ENCODE measurements around the gene GLRA1.
"Not testable (repeated sequence)": the region's sequence is repeated elsewhere in the genome, so short reads cannot be mapped to it uniquely, and the experiment has no call there.

GLRA1 gene

GRCh38 chr5:151881621-151882225, 42.9 kb downstream of the GLRA1 start:
- DNase-seq (ENCODE audit: low read depth): no peak

- DNase-seq (ENCODE audit: low read depth): no peak
Measured at GRCh38 chr5:151880324-151880723, 44.3 kb downstream of the GLRA1 start.

DNA sequence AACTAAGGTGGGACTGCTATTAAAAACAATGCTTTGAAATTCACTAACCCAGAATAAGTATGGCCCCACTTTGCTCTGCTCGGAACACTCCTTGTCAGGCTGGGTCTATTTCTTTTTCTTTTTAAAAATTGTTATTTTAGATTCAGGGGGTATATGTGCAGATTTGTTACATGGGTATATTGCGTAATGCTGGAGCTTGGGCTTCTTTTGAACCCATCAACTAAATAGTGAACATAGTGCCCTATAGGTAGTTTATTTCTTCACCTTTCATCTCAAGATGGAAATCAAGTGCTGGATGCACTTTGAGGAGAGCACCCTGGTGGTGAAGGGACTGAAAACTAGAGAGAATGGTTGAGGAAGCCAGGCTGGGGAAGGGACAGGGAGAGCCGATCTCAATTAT, 51.0 kb downstream of the GLRA1 start:
- DNase-seq (ENCODE audit: low read depth): no peak

- DNase-seq (ENCODE audit: low read depth): no peak
Measured at GRCh38 chr5:151872701-151873100, 52.0 kb downstream of the GLRA1 start.

DNA sequence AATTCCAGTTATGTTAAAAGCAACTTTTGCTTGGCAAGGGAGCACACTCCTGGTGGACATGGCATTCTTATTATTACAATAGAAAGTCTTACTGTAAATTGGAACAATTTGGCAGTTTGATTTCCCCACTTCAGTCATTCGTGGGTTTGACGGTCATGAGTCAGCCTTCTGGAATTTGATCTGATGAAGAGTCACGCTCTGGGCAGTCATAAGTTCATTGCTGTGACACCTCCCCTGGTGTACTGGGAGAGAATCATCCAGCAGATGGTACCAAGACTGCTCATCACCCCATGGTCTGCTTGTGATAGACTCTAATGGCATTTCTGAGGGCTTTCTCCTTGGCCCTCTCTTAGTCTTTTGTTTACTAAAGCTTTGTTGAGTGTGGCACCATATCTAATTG, 53.8 kb downstream of the GLRA1 start:
- no peak for DNase-seq (ENCODE audit: low read depth)

DNA sequence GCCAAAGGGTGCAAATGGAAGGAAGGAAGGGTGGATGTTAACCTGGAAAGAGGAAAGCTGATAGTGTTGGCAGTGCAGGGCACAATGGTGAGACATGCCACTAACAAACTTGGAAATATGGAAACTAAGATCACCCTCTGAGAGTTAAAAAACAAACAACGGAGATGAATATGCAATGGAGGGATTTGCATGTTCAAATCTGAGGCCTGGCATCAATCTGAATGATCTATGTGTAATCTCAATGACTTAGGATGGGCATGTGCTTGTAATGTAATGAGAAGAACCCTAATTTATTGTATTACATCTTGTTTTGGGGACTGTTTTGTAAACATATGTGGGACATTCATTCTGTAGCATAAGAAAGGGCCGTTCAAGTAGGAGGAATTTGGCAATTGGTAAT, 54.4 kb downstream of the GLRA1 start:
- DNase-seq (ENCODE audit: low read depth): no peak

GRCh38 chr5:151869843-151870242, 54.8 kb downstream of the GLRA1 start:
- no peak for DNase-seq (ENCODE audit: low read depth)

GRCh38 chr5:151868451-151868850, 56.2 kb downstream of the GLRA1 start:
- peak; percentile 1 for DNase-seq (ENCODE audit: low read depth)

- no peak for DNase-seq (ENCODE audit: low read depth)
Measured at GRCh38 chr5:151864061-151864748, 60.4 kb downstream of the GLRA1 start.

GRCh38 chr5:151863566-151863965, 61.1 kb downstream of the GLRA1 start:
- no peak for DNase-seq (ENCODE audit: low read depth)

DNA sequence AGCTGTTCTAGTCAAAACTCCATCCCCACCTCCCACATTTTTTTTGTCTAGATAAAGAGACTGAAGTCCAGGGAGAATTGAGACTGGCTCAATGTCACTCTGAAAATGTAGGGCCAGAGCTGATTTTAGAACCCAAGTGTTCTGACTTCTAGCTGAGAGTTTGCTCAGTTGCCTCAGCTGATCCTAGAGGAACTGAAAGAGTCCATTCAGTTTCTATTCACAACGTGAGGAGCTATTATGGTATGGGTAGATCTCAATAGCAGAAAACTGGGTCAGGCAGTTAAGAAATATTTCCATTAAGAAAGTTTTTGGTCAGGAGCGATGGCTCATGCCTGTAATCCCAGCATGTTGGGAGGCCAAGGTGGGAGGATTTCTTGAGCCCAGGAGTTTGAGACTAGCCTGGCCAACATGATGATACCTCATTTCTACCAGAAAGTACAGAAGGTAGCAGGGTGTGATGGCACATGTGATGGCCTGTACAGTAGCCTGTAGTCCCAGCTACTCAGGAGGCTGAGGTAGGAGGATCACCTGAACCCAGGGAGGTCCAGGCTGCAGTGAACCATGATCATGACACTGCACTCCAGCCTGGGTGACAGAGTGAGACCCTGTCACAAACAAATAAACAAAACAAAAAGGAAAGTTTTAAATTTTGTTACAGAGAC, 61.7 kb downstream of the GLRA1 start:
- DNase-seq (ENCODE audit: low read depth): no peak

GRCh38 chr5:151860867-151861266, 63.8 kb downstream of the GLRA1 start:
- DNase-seq (ENCODE audit: low read depth): not testable (repeated sequence)

DNA sequence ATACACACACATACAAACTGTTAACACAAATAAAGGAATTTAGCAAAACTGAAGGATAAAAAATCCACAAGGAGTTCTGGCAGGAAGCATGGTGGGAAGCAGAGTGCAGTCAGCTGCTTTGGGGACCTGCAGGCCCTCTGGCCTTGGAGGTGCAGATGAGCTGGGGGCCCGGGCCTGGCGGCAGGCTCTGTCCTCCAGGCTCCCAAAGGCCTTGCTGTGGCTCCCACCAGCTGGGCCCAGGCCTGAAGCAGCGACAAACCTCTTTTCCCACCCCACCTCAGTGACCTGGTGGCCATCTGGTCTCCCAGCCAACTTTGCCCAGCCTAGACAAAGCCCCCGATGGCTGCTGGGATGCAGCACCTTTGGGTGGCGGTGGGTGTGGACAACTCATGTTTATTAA, 67.8 kb downstream of the GLRA1 start:
- no peak for DNase-seq (ENCODE audit: low read depth)

DNA sequence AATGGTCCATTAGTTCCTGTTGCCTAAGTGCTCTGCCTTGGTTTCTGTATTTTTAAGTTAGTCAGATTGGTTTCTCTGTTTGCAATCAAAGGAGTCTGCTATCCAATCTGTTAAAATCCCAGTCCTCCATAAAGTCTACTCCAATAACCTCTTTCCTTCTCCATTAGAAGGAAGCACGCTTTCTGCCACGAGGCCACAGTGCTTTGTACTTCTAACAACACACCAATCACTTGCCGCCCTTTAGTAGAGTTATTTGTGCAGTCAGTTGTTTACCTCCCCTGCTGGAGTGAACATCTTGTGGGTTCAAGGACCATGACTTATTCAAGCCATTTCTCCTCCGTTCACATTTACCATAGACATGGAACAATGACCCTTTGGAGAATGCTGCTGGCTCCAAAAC, 69.0 kb downstream of the GLRA1 start:
- no peak for DNase-seq (ENCODE audit: low read depth)

- DNase-seq (ENCODE audit: low read depth): no peak
Measured at GRCh38 chr5:151847871-151848270, 76.8 kb downstream of the GLRA1 start.

- no peak for DNase-seq (ENCODE audit: low read depth)
Measured at GRCh38 chr5:151846765-151847164, 77.9 kb downstream of the GLRA1 start.

- DNase-seq (ENCODE audit: low read depth): not testable (repeated sequence)
Measured at GRCh38 chr5:151832843-151833242, 91.8 kb downstream of the GLRA1 start.

DNA sequence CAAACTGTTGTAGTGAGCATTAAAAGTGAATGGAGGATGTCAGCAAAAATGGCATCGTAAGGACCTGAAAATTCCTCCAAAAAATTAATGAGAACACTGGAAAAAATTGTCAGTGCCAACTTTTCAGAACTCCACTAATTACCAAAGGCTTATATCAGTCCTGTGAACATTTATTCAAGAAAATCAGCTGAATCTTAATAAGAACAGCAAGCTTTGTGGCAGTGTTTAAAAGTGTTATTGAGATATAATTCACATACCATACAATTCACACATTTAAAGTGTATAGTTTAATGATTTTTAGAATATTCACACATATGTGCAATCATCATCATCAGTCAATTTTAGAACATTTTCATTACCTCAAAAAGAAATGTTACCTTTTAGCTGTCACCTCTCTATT, 95.3 kb downstream of the GLRA1 start:
- DNase-seq (ENCODE audit: low read depth): no peak

GRCh38 chr5:151825445-151825844, 99.2 kb downstream of the GLRA1 start:
- DNase-seq (ENCODE audit: low read depth): no peak

- DNase-seq (ENCODE audit: low read depth): no peak
Measured at GRCh38 chr5:151822141-151822540, 102.5 kb downstream of the GLRA1 start.

DNA sequence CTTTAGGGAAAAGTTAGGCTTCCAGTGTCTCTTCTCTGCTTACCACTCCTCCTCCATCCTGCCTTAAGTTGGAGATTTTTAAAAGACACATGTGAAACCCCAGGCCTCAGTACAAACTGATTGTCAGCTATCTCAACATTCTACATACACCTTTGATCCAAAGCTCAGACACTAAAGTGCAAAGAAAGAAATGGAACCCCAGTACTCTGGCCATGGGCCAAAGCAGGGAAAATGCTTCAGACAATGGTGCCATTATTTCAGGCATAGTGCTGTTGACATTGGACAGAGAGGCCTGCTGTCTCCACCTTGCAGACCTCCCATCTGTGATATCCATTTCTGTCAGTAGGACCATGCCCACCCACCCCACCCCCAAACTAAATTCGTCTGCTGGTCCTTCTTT, 103.7 kb downstream of the GLRA1 start:
- no peak for DNase-seq (ENCODE audit: low read depth)

DNA sequence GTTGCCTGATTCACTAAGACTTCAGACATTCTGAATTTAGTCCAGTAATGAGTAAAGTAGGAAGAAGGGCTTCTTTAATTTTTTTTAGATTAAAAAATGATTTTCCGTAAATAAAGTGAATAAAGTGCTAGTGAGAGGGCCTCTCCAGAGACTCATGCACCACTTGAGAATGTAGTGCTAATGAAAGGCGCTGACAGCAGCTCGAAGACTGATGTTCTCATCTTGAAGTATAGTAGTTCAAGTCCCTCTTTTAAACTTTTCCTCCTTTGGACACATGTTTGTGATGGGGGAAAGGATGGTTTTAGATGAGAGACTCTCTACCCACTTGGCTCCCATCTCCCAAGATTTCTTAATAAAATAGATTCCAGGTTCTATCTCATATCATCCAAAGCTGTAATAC, 104.4 kb downstream of the GLRA1 start:
- DNase-seq (ENCODE audit: low read depth): no peak

DNA sequence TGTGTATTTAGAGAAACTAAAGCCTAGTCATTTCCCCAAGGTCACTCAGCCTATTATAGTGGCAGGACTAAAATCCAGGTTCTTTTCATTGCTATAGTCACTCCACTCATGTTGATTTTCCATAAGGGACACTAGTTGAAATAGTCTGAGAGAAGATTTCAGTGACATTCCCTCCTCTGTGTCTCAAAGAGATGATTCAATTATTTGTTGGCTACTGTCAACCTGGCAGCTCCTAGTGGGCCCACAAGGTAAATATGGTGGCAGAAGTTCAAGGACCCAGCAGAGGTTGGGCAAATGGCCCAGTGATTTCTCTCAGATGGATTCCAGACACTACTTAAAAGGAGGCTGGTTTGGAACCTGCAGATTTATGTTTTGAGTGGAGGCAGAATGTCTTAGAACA, 104.8 kb downstream of the GLRA1 start:
- no peak for DNase-seq (ENCODE audit: low read depth)

DNA sequence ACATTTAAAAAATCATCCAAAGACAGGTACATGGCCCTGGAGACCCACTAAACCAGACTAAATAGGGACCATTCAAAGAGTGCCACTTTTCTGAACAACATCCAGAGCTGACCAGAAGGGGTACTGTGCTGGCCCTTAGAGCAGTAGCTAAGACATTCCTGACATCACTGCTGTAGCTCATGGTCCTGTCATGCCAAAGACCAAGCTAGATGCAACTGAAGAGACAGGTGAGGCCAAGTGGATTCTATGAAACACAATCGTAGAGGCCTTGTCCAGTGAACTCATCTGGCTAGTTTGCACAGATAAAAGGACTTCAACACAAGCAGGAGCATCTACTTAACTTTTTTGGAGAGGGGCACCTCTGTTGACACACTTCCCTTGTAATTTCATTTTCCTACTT, 109.6 kb downstream of the GLRA1 start:
- DNase-seq (ENCODE audit: low read depth): no peak

All from T-helper 22 cell (primary cell).